OCI-LY7 (cell line): Measurements from ENCODE around the gene STAT6. TPM values are rescaled to one million over a fixed set of nuclear protein-coding genes. Genes with fewer than 3 reads are reported as not detected.

Experiments
- BruUV-seq: library from RNA; stranded (reverse); fragments of 400-500 nt; replicated peaks from 2 replicates; lab custom pipeline; 2021; lab: Mats Ljungman, UMichigan
- CTCF ChIA-PET: fragments of 300-600 bp; sonication (Branson Sonifier 250); formaldehyde crosslinking; loops from one replicate; lab custom pipeline; 2022; ENCODE audit warnings: antibody characterized with exemption; ENCODE audit not compliant: unreplicated experiment; lab: Charles Lee
- POLR2A ChIA-PET: fragments of 300-600 bp; sonication (Branson Sonifier 250); formaldehyde crosslinking; loops from one replicate; lab custom pipeline; 2022; ENCODE audit warnings: antibody characterized with exemption; lab: Charles Lee
- DNase-seq: peaks from one replicate; pipeline ENCODE4 v3.0.0-alpha.2; 2015; ENCODE audit warnings: low spot score
- H2AFZ ChIP-seq: fragments of 200-600 bp; sonication (generic), shearing (Covaris generic); 2 replicates; pipeline ENCODE4 v1.6.1; 2014; ENCODE audit warnings: mild to moderate bottlenecking, antibody characterized with exemption, low read length, moderate library complexity
- H3K27ac ChIP-seq: fragments of 200-600 bp; sonication (generic); 2 replicates; pipeline ENCODE4 v1.5.1; 2014; ENCODE audit warnings: mixed run types, low read depth, mild to moderate bottlenecking, moderate library complexity, low read length, inconsistent platforms; ENCODE audit not compliant: poor library complexity, severe bottlenecking
- H3K36me3 ChIP-seq: fragments of 200-600 bp; sonication (generic); 2 replicates; pipeline ENCODE4 v1.6.1; 2014; ENCODE audit warnings: mild to moderate bottlenecking, antibody characterized with exemption, low read length, moderate library complexity, mixed read lengths; ENCODE audit not compliant: insufficient read depth
- H3K4me1 ChIP-seq: fragments of 200-600 bp; sonication (generic); 2 replicates; pipeline ENCODE4 v1.5.1; 2014; ENCODE audit warnings: mild to moderate bottlenecking, low read length; ENCODE audit not compliant: insufficient read depth, poor library complexity, severe bottlenecking
- H3K4me2 ChIP-seq: fragments of 200-600 bp; sonication (generic); 2 replicates; pipeline ENCODE4 v1.6.1; 2014; ENCODE audit warnings: mild to moderate bottlenecking, low read length
- H3K4me3 ChIP-seq: fragments of 200-600 bp; sonication (generic); 2 replicates; pipeline ENCODE4 v1.5.1; 2014; ENCODE audit warnings: mild to moderate bottlenecking, low read depth, low read length; ENCODE audit not compliant: poor library complexity, severe bottlenecking
- H3K79me2 ChIP-seq: fragments of 200-600 bp; sonication (generic); 2 replicates; pipeline ENCODE4 v1.6.1; 2016; ENCODE audit warnings: low read depth, mild to moderate bottlenecking, low read length, moderate library complexity, mixed read lengths; ENCODE audit not compliant: insufficient read depth
- H3K9me2 ChIP-seq: fragments of 200-600 bp; sonication (generic); 2 replicates; pipeline ENCODE4 v1.6.1; 2016; ENCODE audit warnings: mild to moderate bottlenecking, low read length, mixed read lengths; ENCODE audit not compliant: insufficient read depth
- H3K9me3 ChIP-seq: fragments of 200-600 bp; sonication (generic); 2 replicates; pipeline ENCODE4 v1.6.1; 2014; ENCODE audit warnings: mild to moderate bottlenecking, mixed run types, low read length, mixed read lengths
- H4K20me1 ChIP-seq: fragments of 200-600 bp; sonication (generic); 2 replicates; pipeline ENCODE4 v1.6.1; 2014; ENCODE audit warnings: mild to moderate bottlenecking, antibody characterized with exemption, low read length, moderate library complexity, mixed read lengths; ENCODE audit not compliant: insufficient read depth
- EZH2phosphoT487 ChIP-seq: fragments of 200-600 bp; sonication (generic); IDR thresholded peaks from 2 replicates; pipeline ENCODE4 v1.6.1; 2018; ENCODE audit warnings: low read depth, borderline replicate concordance, mild to moderate bottlenecking, mixed run types, antibody characterized with exemption, low read length, moderate library complexity, mixed read lengths
- intact Hi-C: fragments of 100-400 bp; cut with micrococcal nuclease; formaldehyde crosslinking; loops from one replicate; pipeline ENCODE4 v1.10.0; 2022; ENCODE audit not compliant: unreplicated experiment
- total RNA-seq, 2 experiments: library from RNA; depleted of rRNA in 1 of 2; stranded (reverse); fragments of >200 nt in 1 of 2; shearing (Covaris generic) in 1 of 2; gene quantifications; 2 replicates each; pipeline ENCODE4 v1.2.3, GENCODE V29; 2014 to 2022
- TF ChIP-seq, protein P1 (sequence below): fragments of 200-600 bp; sonication (generic); conservative IDR thresholded peaks from 2 replicates; pipeline ENCODE4 v1.5.1; 2014; ENCODE audit warnings: mild to moderate bottlenecking, antibody characterized with exemption, low read length, moderate library complexity, mixed read lengths

The STAT6 gene
- total RNA-seq, 2 experiments from 2014 or later, result 73.6 to 128 TPM

DNA sequence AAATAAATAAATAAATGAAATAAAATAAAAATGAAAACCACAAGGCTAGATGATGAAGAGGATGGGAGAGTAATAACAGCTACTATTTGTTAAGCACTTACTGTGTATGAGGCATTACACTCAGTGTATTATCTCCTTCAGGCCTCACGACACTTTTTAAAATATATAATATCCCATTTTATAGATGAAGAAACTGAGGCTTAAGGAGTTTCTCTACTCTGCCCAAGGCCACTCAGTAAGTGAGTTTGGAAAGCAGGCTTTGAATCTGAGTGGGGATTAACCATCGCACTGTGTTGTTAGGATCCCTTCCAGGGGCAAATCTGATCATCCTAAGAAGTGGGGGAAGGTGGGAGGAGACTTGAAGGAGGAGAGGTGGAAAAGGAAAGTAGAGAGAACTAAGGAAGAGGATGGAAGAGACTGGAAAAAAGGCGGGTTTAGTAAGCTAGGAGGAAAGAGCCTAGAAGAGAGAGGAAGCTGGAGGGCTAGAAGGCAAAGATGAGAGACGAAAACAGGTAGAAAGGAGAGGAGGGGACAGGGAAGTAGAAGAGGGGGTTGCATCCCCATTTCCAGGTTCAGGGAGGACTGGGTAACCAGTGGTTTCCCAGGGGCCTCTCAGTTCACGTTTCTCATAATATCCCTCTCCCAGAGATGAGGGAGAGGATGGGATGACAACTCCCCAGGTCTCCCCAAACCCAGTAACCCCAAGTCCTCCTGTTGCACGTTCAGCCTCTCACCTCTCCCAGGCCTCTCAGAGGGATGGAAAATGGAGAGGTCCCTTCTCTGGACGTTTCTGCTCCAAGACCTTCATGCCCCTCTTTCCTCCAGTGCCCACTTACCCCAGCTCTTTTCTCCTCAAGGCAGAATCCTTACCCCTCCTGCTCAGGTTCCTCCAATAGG lies 1.7 kb downstream of the STAT6 start:
- peak overlapping the region; percentile 90 for H3K4me3 ChIP-seq
- BruUV-seq, result no TSS peak
- H3K4me1 ChIP-seq, result peaks cover 35% of the 10 kb centered on the region
- TF ChIP-seq, protein P1, sequence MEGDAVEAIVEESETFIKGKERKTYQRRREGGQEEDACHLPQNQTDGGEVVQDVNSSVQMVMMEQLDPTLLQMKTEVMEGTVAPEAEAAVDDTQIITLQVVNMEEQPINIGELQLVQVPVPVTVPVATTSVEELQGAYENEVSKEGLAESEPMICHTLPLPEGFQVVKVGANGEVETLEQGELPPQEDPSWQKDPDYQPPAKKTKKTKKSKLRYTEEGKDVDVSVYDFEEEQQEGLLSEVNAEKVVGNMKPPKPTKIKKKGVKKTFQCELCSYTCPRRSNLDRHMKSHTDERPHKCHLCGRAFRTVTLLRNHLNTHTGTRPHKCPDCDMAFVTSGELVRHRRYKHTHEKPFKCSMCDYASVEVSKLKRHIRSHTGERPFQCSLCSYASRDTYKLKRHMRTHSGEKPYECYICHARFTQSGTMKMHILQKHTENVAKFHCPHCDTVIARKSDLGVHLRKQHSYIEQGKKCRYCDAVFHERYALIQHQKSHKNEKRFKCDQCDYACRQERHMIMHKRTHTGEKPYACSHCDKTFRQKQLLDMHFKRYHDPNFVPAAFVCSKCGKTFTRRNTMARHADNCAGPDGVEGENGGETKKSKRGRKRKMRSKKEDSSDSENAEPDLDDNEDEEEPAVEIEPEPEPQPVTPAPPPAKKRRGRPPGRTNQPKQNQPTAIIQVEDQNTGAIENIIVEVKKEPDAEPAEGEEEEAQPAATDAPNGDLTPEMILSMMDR, result no peak
- TF ChIP-seq EZH2phosphoT487, result no peak
- H3K27ac ChIP-seq, result peak overlapping the region; percentile 75
- intact Hi-C loops, result loop anchor here (2.0 to 10.0 kb wide), 3 partner anchors 133 to 595 kb away; no protein-coding TSS in a partner anchor
- peaks cover 43% of the 10 kb centered on the region for H3K36me3 ChIP-seq
- H3K9me3 ChIP-seq, result no peaks in the 10 kb centered on the region
- peak overlapping the region; percentile 80 for H3K4me2 ChIP-seq
- no peak overlapping the region; the same call in 1 of the 2 replicates for H2AFZ ChIP-seq
- POLR2A ChIA-PET, result interaction anchor here (0.5 to 4.1 kb wide), 4 partner anchors 30 to 309 kb away, joined by 3 to 45 read pairs (median 4); no protein-coding TSS in a partner anchor
- CTCF ChIA-PET, result interaction anchor here (0.6 kb wide), 1 partner anchor 340 kb away, joined by 5 read pairs; no protein-coding TSS in a partner anchor
- H3K79me2 ChIP-seq, result peaks cover 29% of the 10 kb centered on the region; the same call in 1 of the 2 replicates
- DNase-seq, result no peak
- H4K20me1 ChIP-seq, result no peaks in the 10 kb centered on the region
- H3K9me2 ChIP-seq, result no peaks in the 10 kb centered on the region

DNA sequence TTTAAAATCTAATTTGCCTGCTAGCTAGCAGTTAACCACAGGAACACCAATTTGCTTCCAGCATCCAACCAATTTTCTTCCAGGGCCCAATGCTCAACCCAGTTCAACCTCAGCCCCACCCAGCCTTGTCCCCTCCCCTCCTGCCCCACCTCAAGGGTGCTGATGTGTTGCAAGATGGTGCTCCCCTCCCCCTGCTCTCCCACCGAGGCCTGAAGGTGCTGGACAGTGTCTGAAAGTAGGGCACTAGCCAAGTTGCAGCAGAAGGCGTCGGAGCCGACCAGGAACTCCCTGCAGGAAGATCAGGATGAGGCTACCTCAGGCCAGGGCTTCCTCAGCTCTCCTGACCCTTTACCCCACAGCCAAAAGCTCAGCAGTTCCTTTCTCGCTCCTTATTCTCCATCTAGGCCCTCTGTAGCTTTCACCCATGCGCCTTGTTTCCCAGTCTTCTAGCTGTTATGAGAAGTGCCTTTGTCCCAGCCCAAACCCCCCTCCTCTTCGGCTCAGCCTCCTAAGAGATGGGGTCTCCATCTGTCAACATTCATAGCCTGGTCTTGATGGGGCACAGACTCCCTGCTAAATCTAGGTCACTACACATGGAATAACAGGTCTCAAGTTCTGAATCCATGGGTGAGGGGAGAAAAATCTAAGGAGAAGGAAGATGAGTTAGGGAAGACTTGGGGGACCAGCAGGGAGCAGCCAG lies 3.6 kb downstream of the STAT6 start:
- Histone ChIP-seq H3K4me1 (peaks cover 32% of the 10 kb centered on the region), H3K4me3 (no peak overlapping the region), H3K79me2 (peaks cover 29% of the 10 kb centered on the region; the same call in 1 of the 2 replicates), H3K36me3 (peaks cover 54% of the 10 kb centered on the region), H3K27ac (no peak overlapping the region), H2AFZ (no peak overlapping the region), H3K9me2 (no peaks in the 10 kb centered on the region), H4K20me1 (no peaks in the 10 kb centered on the region), H3K9me3 (no peaks in the 10 kb centered on the region), H3K4me2 (no peak overlapping the region)
- ChIA-PET CTCF (interaction anchor here (0.8 kb wide), 1 partner anchor 38 kb away, joined by 3 read pairs; no protein-coding TSS in a partner anchor), POLR2A (interaction anchor here (0.6 to 1.5 kb wide), 4 partner anchors 10 to 28 kb away, joined by 3 to 5 read pairs (median 4); no protein-coding TSS in a partner anchor)
- BruUV-seq, result no TSS peak
- intact Hi-C loops, result no loop called here
- TF ChIP-seq, protein P1, result no peak
- no peak for TF ChIP-seq EZH2phosphoT487
- no peak for DNase-seq
